Subcutaneous preadipocyte (primary cell): ENCODE measurements around the gene TKTL1. TPM values are rescaled to one million over a fixed set of nuclear protein-coding genes. Genes with fewer than 3 reads are reported as not detected.

ENCODE experiments used
- total RNA-seq: library from RNA; depleted of rRNA; stranded (reverse); fragments of >200 nt; gene quantifications from 2 replicates; pipeline ENCODE4 v1.2.3, GENCODE V29; 2012

TKTL1 gene
- total RNA-seq: not detected in 2 replicates

DNA sequence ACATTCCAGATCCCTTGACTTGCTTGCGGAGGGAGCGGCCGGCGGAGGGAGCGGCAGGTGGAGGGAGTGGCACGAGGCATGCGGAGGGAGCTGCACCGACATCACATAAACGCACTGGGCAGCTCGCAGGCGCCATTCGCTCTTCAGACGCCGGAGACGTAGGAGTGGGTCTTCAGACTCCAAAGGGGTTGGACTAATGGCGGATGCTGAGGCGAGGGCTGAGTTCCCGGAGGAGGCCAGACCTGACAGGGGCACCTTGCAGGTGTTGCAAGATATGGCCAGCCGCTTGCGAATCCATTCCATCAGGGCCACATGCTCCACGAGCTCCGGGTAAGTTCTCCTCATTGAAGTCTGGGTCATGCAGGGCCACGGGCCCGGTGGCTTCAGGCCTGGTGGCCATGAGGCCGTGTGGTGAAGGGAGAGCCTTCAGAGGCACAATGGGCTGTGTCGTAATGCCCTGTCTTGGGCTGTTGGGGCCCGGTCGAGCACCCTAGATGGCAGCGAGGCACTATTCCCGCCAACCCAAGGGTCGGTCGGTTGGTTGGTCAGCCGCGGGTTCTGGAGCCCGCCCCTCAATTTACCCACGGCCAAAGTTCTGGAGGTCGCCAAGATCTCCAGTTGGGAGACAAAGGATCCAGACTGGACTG lies at the start of gene TKTL1:
TKTL1 (plus strand) TSS at position 132 of the 647 bp plus-strand sequence; CDS start at position 197, 65 bp downstream.

GRCh38 chrX:154257282-154257681 lies 38.3 kb upstream of the TKTL1 start, which contains the start of gene OPN1MW3:
Gene OPN1MW3, plus strand, starts transcription at chrX:154257582. Its CDS starts 38 bp downstream, at chrX:154257620.

GRCh38 chrX:154294791-154295574 lies 612 bp upstream of the TKTL1 start, which contains the start of gene TEX28:
Gene TEX28, minus strand, starts transcription at chrX:154295124. Its CDS starts 3,007 bp downstream, at chrX:154292117.

DNA sequence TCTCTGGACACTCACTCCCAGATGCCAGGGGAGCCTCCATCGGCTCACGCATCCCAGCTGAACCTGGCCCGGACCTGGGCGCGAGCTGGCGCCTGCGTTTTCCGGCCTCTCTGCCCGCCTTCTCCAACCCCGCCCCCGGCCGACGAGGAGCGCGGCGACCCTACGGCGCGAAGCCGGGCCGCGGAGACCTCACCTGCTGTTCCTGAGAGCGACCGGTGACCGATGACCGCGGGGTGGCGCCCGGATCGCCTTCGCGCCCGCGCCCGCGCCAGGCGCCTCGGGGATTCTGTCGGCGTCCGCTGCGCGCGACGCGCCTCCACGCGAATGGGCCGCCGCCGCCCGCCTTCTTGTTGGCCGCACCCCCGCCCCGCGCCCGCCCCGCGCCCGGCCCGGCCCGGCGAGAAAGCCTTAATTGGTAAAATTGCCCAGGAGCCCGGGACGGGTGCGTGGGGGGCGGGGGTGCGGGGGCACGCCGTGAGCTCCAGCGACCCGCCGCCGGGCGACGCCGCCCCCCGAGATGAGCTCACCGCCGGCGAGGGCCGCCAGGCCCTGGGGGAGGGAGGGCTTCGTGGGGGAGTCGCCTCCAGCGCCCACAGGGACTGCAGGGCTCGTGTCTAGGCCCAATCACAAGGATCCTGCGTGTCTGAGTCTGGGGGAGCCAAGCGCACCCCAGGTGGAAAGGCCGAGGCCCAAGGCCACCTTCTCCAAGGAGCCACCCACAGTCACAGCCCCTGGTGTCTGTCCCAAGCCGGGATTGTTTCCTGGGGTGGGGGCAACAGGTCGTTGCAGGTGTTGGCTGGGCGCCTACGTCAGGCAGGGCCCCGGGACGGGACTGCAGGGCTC lies 78.9 kb downstream of the TKTL1 start, which contains the start of gene FLNA:
FLNA (minus strand) TSS at position 322 of the 843 bp plus-strand sequence. CDS start 3,389 bp downstream, outside the sequence.

GRCh38 chrX:154378799-154379568 lies 83.4 kb downstream of the TKTL1 start, which contains the start of gene EMD:
Gene EMD, plus strand, starts transcription at chrX:154379295. Its CDS starts 190 bp downstream, at chrX:154379485.

Other genes starting within 250 kb of the TKTL1 start
- 18.2 and 18.7 TPM in 2 replicates for gene MECP2, start 198.1 kb upstream of the TKTL1 start, total RNA-seq
- gene OPN1LW, start 151.6 kb upstream of the TKTL1 start, total RNA-seq: not detected in 2 replicates
- gene OPN1MW, start 113.2 kb upstream of the TKTL1 start, total RNA-seq: not detected in 2 replicates
- not detected in 2 replicates for gene OPN1MW2, start 76.0 kb upstream of the TKTL1 start, total RNA-seq
- gene OPN1MW3, start 38.2 kb upstream of the TKTL1 start, total RNA-seq: not detected in 2 replicates
- not detected in 2 replicates for gene TEX28, start 671 bp upstream of the TKTL1 start, total RNA-seq
- 1,220 and 1,461 TPM in 2 replicates for gene FLNA, start 78.8 kb downstream of the TKTL1 start, total RNA-seq
- 32.7 and 38.5 TPM in 2 replicates for gene EMD, start 83.5 kb downstream of the TKTL1 start, total RNA-seq
- gene RPL10, start 102.6 kb downstream of the TKTL1 start, total RNA-seq: 1,085 and 1,649 TPM in 2 replicates
- 18.0 and 28.2 TPM in 2 replicates for gene DNASE1L1, start 113.5 kb downstream of the TKTL1 start, total RNA-seq
- 18.4 and 20.9 TPM in 2 replicates for gene TAFAZZIN, start 115.7 kb downstream of the TKTL1 start, total RNA-seq
- 35.6 and 39.3 TPM in 2 replicates for gene ATP6AP1, start 132.9 kb downstream of the TKTL1 start, total RNA-seq
- 63.2 and 69.0 TPM in 2 replicates for gene GDI1, start 141.4 kb downstream of the TKTL1 start, total RNA-seq
- gene FAM50A, start 148.3 kb downstream of the TKTL1 start, total RNA-seq: 34.9 and 35.2 TPM in 2 replicates
- 13.2 and 16.2 TPM in 2 replicates for gene PLXNA3, start 162.5 kb downstream of the TKTL1 start, total RNA-seq
- gene LAGE3, start 183.5 kb downstream of the TKTL1 start, total RNA-seq: 9.0 and 9.2 TPM in 2 replicates
- gene UBL4A, start 190.8 kb downstream of the TKTL1 start, total RNA-seq: 37.5 and 37.7 TPM in 2 replicates
- 28.0 and 28.7 TPM in 2 replicates for gene SLC10A3, start 194.8 kb downstream of the TKTL1 start, total RNA-seq
- 23.3 and 25.0 TPM in 2 replicates for gene FAM3A, start 220.4 kb downstream of the TKTL1 start, total RNA-seq